IMR-90 (cell line): ENCODE data around the gene ARHGAP32.

Experiments
- CHD1 ChIP-seq: IDR thresholded peaks from 2 replicates; pipeline ENCODE4 v1.6.1; 2012; ENCODE audit warnings: low read depth, low read length, improper control_type of control experiment
- MAFK ChIP-seq: IDR thresholded peaks from 2 replicates; pipeline ENCODE4 v1.6.1; 2012; ENCODE audit warnings: low read depth, low read length, improper control_type of control experiment
- MXI1 ChIP-seq: IDR thresholded peaks from 2 replicates; pipeline ENCODE4 v1.6.1; 2012; ENCODE audit warnings: low read depth, mild to moderate bottlenecking, low read length, moderate library complexity, borderline replicate concordance
- POLR2A ChIP-seq: IDR thresholded peaks from 2 replicates; pipeline ENCODE4 v1.6.1; 2012; ENCODE audit warnings: mild to moderate bottlenecking, low read depth, low read length
- RAD21 ChIP-seq: IDR thresholded peaks from 2 replicates; pipeline ENCODE4 v1.6.1; 2012; ENCODE audit warnings: low read length, improper control_type of control experiment
- TF ChIP-seq, protein P1 (sequence below): conservative IDR thresholded peaks from 2 replicates; pipeline ENCODE4 v1.5.1; 2012; ENCODE audit warnings: mild to moderate bottlenecking, low read depth, low read length, improper control_type of control experiment
- TF ChIP-seq, protein P2 (sequence below): fragments of 150-350 bp; IDR thresholded peaks from 2 replicates; pipeline ENCODE4 v1.6.1; 2016; ENCODE audit warnings: low read depth, mild to moderate bottlenecking, low read length, moderate library complexity, borderline replicate concordance

DNA sequence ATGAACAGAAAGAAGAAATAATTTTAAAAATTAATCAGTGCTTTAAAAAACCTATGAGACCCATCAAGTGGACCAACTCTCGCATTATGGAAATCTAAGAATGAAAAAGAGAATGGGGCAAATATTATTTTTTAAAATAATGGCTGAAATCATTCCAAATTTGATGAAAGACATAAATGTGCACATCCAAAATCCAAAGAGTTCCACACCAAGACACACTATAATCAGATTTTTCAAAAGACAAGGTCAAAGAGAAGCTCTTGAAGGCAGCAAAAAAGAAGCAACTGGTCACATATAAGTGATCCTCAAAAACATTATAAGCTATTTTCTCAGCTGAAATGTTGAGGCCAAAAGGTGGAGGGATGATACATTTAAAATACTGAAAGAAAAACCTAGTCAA lies 85.3 kb downstream of the ARHGAP32 start:
- TF ChIP-seq, protein P1, sequence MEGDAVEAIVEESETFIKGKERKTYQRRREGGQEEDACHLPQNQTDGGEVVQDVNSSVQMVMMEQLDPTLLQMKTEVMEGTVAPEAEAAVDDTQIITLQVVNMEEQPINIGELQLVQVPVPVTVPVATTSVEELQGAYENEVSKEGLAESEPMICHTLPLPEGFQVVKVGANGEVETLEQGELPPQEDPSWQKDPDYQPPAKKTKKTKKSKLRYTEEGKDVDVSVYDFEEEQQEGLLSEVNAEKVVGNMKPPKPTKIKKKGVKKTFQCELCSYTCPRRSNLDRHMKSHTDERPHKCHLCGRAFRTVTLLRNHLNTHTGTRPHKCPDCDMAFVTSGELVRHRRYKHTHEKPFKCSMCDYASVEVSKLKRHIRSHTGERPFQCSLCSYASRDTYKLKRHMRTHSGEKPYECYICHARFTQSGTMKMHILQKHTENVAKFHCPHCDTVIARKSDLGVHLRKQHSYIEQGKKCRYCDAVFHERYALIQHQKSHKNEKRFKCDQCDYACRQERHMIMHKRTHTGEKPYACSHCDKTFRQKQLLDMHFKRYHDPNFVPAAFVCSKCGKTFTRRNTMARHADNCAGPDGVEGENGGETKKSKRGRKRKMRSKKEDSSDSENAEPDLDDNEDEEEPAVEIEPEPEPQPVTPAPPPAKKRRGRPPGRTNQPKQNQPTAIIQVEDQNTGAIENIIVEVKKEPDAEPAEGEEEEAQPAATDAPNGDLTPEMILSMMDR, result no peak
- no peak for TF ChIP-seq POLR2A
- TF ChIP-seq, protein P2, sequence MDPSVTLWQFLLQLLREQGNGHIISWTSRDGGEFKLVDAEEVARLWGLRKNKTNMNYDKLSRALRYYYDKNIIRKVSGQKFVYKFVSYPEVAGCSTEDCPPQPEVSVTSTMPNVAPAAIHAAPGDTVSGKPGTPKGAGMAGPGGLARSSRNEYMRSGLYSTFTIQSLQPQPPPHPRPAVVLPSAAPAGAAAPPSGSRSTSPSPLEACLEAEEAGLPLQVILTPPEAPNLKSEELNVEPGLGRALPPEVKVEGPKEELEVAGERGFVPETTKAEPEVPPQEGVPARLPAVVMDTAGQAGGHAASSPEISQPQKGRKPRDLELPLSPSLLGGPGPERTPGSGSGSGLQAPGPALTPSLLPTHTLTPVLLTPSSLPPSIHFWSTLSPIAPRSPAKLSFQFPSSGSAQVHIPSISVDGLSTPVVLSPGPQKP, result no peak
- no peak for TF ChIP-seq MXI1
- no peak for TF ChIP-seq MAFK
- TF ChIP-seq CHD1, result no peak
- no peak for TF ChIP-seq RAD21
